HEK293 (cell line): ENCODE results near the gene CDK14.

ENCODE experiments used
- KLF1 ChIP-seq: fragments of 450-650 bp; formaldehyde crosslinking; IDR thresholded peaks from 2 replicates; pipeline ENCODE4 v1.5.1; 2016; ENCODE audit warnings: missing biosample characterization, missing genetic modification characterization
- PRDM10 ChIP-seq: fragments of 450-650 bp; formaldehyde crosslinking; IDR thresholded peaks from 2 replicates; pipeline ENCODE4 v1.5.1; 2016; ENCODE audit warnings: missing biosample characterization, missing genetic modification characterization
- TRIM28 ChIP-seq: IDR thresholded peaks from 2 replicates; pipeline ENCODE4 v1.6.1; 2011; ENCODE audit warnings: low read length, control low read depth, borderline replicate concordance
- ZEB2 ChIP-seq: fragments of 450-650 bp; formaldehyde crosslinking; IDR thresholded peaks from 2 replicates; pipeline ENCODE4 v1.5.1; 2016; ENCODE audit warnings: missing biosample characterization, missing genetic modification characterization
- ZNF214 ChIP-seq: fragments of 450-650 bp; formaldehyde crosslinking; IDR thresholded peaks from 2 replicates; pipeline ENCODE4 v1.5.1; 2017; ENCODE audit warnings: missing biosample characterization, mild to moderate bottlenecking, missing genetic modification characterization, borderline replicate concordance
- ZNF362 ChIP-seq: fragments of 450-650 bp; formaldehyde crosslinking; IDR thresholded peaks from 2 replicates; pipeline ENCODE4 v1.5.1; 2016; ENCODE audit warnings: missing biosample characterization, missing genetic modification characterization
- ZNF391 ChIP-seq: fragments of 450-650 bp; formaldehyde crosslinking; IDR thresholded peaks from 2 replicates; pipeline ENCODE4 v1.5.1; 2016; ENCODE audit warnings: low read depth, missing biosample characterization, missing genetic modification characterization, borderline replicate concordance
- ZNF416 ChIP-seq: fragments of 450-650 bp; formaldehyde crosslinking; IDR thresholded peaks from 2 replicates; pipeline ENCODE4 v1.5.1; 2016; ENCODE audit warnings: missing biosample characterization, missing genetic modification characterization
- ZNF777 ChIP-seq: fragments of 450-650 bp; formaldehyde crosslinking; IDR thresholded peaks from 2 replicates; pipeline ENCODE4 v1.5.1; 2017; ENCODE audit warnings: missing biosample characterization, missing genetic modification characterization, borderline replicate concordance
- TF ChIP-seq, protein P1 (sequence below): fragments of 450-650 bp; formaldehyde crosslinking; IDR thresholded peaks from 2 replicates; pipeline ENCODE4 v1.5.1; 2016; ENCODE audit warnings: missing biosample characterization, missing genetic modification characterization
- TF ChIP-seq, protein P2 (sequence below): fragments of 450-650 bp; IDR thresholded peaks from 2 replicates; pipeline ENCODE4 v1.5.1; 2018; ENCODE audit warnings: missing biosample characterization, mild to moderate bottlenecking, missing genetic modification characterization
- TF ChIP-seq, protein P3 (sequence below): sonication (generic); formaldehyde crosslinking; IDR thresholded peaks from 2 replicates; pipeline ENCODE4 v1.8.1; 2022; ENCODE audit warnings: mild to moderate bottlenecking, moderate library complexity, missing genetic modification reagents

- TF ChIP-seq ZNF391 (tag by site-specific recombination) (no peak), ZNF214 (tag by site-specific recombination) (no peak), ZEB2 (tag by site-specific recombination) (no peak), PRDM10 (tag by site-specific recombination) (no peak), KLF1 (no peak), TRIM28 (no peak), ZNF777 (tag by site-specific recombination) (no peak), ZNF416 (no peak), ZNF362 (tag by site-specific recombination) (no peak)
- TF ChIP-seq, protein P1, sequence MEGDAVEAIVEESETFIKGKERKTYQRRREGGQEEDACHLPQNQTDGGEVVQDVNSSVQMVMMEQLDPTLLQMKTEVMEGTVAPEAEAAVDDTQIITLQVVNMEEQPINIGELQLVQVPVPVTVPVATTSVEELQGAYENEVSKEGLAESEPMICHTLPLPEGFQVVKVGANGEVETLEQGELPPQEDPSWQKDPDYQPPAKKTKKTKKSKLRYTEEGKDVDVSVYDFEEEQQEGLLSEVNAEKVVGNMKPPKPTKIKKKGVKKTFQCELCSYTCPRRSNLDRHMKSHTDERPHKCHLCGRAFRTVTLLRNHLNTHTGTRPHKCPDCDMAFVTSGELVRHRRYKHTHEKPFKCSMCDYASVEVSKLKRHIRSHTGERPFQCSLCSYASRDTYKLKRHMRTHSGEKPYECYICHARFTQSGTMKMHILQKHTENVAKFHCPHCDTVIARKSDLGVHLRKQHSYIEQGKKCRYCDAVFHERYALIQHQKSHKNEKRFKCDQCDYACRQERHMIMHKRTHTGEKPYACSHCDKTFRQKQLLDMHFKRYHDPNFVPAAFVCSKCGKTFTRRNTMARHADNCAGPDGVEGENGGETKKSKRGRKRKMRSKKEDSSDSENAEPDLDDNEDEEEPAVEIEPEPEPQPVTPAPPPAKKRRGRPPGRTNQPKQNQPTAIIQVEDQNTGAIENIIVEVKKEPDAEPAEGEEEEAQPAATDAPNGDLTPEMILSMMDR, result no peak
- TF ChIP-seq, protein P2, sequence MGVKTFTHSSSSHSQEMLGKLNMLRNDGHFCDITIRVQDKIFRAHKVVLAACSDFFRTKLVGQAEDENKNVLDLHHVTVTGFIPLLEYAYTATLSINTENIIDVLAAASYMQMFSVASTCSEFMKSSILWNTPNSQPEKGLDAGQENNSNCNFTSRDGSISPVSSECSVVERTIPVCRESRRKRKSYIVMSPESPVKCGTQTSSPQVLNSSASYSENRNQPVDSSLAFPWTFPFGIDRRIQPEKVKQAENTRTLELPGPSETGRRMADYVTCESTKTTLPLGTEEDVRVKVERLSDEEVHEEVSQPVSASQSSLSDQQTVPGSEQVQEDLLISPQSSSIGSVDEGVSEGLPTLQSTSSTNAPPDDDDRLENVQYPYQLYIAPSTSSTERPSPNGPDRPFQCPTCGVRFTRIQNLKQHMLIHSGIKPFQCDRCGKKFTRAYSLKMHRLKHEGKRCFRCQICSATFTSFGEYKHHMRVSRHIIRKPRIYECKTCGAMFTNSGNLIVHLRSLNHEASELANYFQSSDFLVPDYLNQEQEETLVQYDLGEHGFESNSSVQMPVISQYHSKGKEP (tag by site-specific recombination), result no peak
- TF ChIP-seq, protein P3, sequence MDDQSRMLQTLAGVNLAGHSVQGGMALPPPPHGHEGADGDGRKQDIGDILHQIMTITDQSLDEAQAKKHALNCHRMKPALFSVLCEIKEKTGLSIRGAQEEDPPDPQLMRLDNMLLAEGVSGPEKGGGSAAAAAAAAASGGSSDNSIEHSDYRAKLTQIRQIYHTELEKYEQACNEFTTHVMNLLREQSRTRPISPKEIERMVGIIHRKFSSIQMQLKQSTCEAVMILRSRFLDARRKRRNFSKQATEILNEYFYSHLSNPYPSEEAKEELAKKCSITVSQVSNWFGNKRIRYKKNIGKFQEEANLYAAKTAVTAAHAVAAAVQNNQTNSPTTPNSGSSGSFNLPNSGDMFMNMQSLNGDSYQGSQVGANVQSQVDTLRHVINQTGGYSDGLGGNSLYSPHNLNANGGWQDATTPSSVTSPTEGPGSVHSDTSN (CRISPR knock-in tag), result no peak
Measured at GRCh38 chr7:91033574-91033973, 437.5 kb downstream of the CDK14 start.
